Measurements from ENCODE around the gene SLC17A8.

- TF ChIP-seq, protein P1, sequence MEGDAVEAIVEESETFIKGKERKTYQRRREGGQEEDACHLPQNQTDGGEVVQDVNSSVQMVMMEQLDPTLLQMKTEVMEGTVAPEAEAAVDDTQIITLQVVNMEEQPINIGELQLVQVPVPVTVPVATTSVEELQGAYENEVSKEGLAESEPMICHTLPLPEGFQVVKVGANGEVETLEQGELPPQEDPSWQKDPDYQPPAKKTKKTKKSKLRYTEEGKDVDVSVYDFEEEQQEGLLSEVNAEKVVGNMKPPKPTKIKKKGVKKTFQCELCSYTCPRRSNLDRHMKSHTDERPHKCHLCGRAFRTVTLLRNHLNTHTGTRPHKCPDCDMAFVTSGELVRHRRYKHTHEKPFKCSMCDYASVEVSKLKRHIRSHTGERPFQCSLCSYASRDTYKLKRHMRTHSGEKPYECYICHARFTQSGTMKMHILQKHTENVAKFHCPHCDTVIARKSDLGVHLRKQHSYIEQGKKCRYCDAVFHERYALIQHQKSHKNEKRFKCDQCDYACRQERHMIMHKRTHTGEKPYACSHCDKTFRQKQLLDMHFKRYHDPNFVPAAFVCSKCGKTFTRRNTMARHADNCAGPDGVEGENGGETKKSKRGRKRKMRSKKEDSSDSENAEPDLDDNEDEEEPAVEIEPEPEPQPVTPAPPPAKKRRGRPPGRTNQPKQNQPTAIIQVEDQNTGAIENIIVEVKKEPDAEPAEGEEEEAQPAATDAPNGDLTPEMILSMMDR (optimal IDR thresholded peaks at IDR 0.05 in 1 of 3, IDR thresholded peaks at IDR 0.05 in 1 of 3, conservative IDR thresholded peaks at IDR 0.05 in 1 of 3; ENCODE audit: extremely low read depth in 1 of 3, insufficient read depth in 2 of 3, low read length in 3 of 3): no peak
- TF ChIP-seq EZH2 (IDR thresholded peaks at IDR 0.05; ENCODE audit: low read length): no peak
These were observed 91.8 kb downstream of the SLC17A8 start for GRCh38 chr12:100448656-100449055.

Measured in keratinocyte (primary cell).